Fibroblast of gingiva (primary cell): ENCODE results near the gene HIVEP1.
"Not testable (repeated sequence)": the region's sequence is repeated elsewhere in the genome, so short reads cannot be mapped to it uniquely, and the experiment has no call there.

ENCODE experiments used
- DNase-seq: peaks from one replicate; pipeline ENCODE4 v3.0.0-alpha.2; 2011; ENCODE audit warnings: low read depth

The HIVEP1 gene

GRCh38 chr6:12158686-12159415, 146.7 kb downstream of the HIVEP1 start:
- DNase-seq = no peak

- DNase-seq = peak; percentile 55
Measured at GRCh38 chr6:12160326-12160725, 148.2 kb downstream of the HIVEP1 start.

GRCh38 chr6:12162213-12162612, 150.1 kb downstream of the HIVEP1 start:
- DNase-seq = no peak

- DNase-seq = no peak
Measured at GRCh38 chr6:12163149-12163548, 151.0 kb downstream of the HIVEP1 start.

- DNase-seq = no peak
Measured at GRCh38 chr6:12163744-12164507, 151.8 kb downstream of the HIVEP1 start.

- no peak for DNase-seq
Measured at GRCh38 chr6:12164508-12164770, 152.3 kb downstream of the HIVEP1 start.

- no peak for DNase-seq
Measured at GRCh38 chr6:12165297-12165696, 153.2 kb downstream of the HIVEP1 start.

GRCh38 chr6:12165722-12166280, 153.7 kb downstream of the HIVEP1 start:
- DNase-seq = no peak

GRCh38 chr6:12169377-12169776, 157.3 kb downstream of the HIVEP1 start:
- DNase-seq = no peak

- peak; percentile 68 for DNase-seq
Measured at GRCh38 chr6:12170351-12171092, 158.4 kb downstream of the HIVEP1 start.

- no peak for DNase-seq
Measured at GRCh38 chr6:12171717-12172116, 159.6 kb downstream of the HIVEP1 start.

GRCh38 chr6:12172572-12172971, 160.5 kb downstream of the HIVEP1 start:
- no peak for DNase-seq

- no peak for DNase-seq
Measured at GRCh38 chr6:12173181-12173580, 161.1 kb downstream of the HIVEP1 start.

- no peak for DNase-seq
Measured at GRCh38 chr6:12173661-12174060, 161.5 kb downstream of the HIVEP1 start.

- no peak for DNase-seq
Measured at GRCh38 chr6:12174878-12175277, 162.8 kb downstream of the HIVEP1 start.

GRCh38 chr6:12175626-12176025, 163.5 kb downstream of the HIVEP1 start:
- no peak for DNase-seq

- not testable (repeated sequence) for DNase-seq
Measured at GRCh38 chr6:12176782-12177181, 164.7 kb downstream of the HIVEP1 start.

- DNase-seq = no peak
Measured at GRCh38 chr6:12178521-12178920, 166.4 kb downstream of the HIVEP1 start.

- DNase-seq = no peak
Measured at GRCh38 chr6:12181481-12181880, 169.4 kb downstream of the HIVEP1 start.

- DNase-seq = no peak
Measured at GRCh38 chr6:12182676-12183075, 170.6 kb downstream of the HIVEP1 start.

- DNase-seq = no peak
Measured at GRCh38 chr6:12185081-12185673, 173.1 kb downstream of the HIVEP1 start.

GRCh38 chr6:12186528-12186927, 174.4 kb downstream of the HIVEP1 start:
- DNase-seq = no peak
